ENCODE data around the gene CDK14.

The CDK14 gene

GRCh38 chr7:91007371-91007770 is 411.2 kb downstream of the CDK14 start:
- Histone ChIP-seq H3K36me3 (ENCODE audit: insufficient read depth, low read length) (peaks cover 3% of the 10 kb centered on the region; the same call in 1 of the 2 replicates), H3K4me3 (ENCODE audit: low read depth, low read length) (no peak overlapping the region), H2AFZ (ENCODE audit: low read length, unreplicated experiment) (no peak overlapping the region), H3K27ac (ENCODE audit: low read depth, low read length) (no peak overlapping the region), H3K4me1 (ENCODE audit: control insufficient read depth, insufficient read depth, low read length, unreplicated experiment) (peaks cover 2% of the 10 kb centered on the region), H3K79me2 (ENCODE audit: control insufficient read depth, insufficient read depth, low read length, unreplicated experiment) (no peaks in the 10 kb centered on the region), H3K27me3 (ENCODE audit: insufficient read depth, low read length) (no peaks in the 10 kb centered on the region)

DNA sequence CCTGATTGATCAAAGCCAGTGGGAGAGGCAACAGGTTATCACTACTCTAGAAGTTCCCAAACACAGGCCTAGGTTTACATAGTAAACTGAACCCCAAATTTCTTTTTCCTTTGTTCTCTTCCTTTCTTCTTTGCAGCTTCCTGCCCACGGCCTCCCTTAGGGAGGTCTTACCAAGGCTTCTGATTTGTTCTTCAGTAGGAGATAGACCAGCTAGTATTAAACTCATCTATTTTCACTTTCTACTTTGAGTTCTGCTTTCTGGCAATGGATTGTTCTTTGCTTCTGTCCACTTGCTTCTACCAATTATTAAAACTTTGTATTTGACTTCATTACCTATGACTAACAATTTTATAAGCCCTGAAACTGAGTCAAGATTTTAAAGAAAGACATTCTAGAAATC is 417.0 kb downstream of the CDK14 start:
- no peak overlapping the region for H3K27ac ChIP-seq (ENCODE audit: low read depth, low read length)

GRCh38 chr7:91019686-91020385 is 423.7 kb downstream of the CDK14 start:
- Histone ChIP-seq H3K4me3 (ENCODE audit: low read depth, low read length) (no peak overlapping the region), H3K4me1 (ENCODE audit: control insufficient read depth, insufficient read depth, low read length, unreplicated experiment) (no peaks in the 10 kb centered on the region)

More for the DNA sequence above, 417.0 kb downstream of the CDK14 start:
- Histone ChIP-seq H3K79me2 (ENCODE audit: control insufficient read depth, insufficient read depth, low read length, unreplicated experiment) (no peaks in the 10 kb centered on the region), H3K36me3 (ENCODE audit: insufficient read depth, low read length) (no peaks in the 10 kb centered on the region), H3K27me3 (ENCODE audit: insufficient read depth, low read length) (no peaks in the 10 kb centered on the region), H2AFZ (ENCODE audit: low read length, unreplicated experiment) (no peak overlapping the region), H3K4me3 (ENCODE audit: low read depth, low read length) (no peak overlapping the region), H3K4me1 (ENCODE audit: control insufficient read depth, insufficient read depth, low read length, unreplicated experiment) (peaks cover 2% of the 10 kb centered on the region)

DNA sequence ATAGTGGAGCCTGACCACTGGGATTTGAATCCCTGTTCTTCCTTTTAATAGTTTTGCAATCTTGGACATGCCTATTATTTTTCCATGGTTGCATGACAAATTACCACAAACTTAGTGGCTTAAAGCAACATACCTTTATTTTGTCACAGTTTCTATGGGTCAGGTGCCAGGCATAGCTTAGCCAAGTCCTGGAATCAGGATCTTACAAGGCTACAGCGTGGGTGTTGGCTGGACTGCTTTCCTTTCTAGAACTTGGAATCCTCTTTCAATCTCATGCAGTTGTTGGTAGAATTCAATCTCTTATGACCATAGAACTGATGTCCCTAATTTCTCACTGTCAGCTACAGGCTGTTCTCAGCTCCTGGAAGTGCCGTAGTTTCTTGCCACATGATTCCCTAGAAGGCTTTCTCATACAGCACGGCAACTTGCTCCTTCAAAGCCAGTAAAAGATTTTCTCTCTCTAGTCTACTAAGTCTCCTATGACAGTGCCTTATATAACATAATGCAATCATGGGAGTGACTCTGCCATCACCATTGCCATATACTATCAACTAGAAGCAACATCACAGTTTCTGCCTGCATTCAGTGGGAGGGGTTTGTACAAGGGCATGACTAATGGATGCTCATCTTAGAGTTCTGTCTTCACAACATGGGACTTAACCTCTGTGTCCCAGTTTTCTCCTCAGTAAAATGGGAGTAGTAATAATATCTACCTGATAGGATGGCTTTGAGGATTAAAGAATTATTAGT is 424.7 kb downstream of the CDK14 start:
- no peaks in the 10 kb centered on the region for H3K27me3 ChIP-seq (ENCODE audit: insufficient read depth, low read length)
- H3K4me1 ChIP-seq (ENCODE audit: control insufficient read depth, insufficient read depth, low read length, unreplicated experiment): no peaks in the 10 kb centered on the region
- no peak overlapping the region for H3K27ac ChIP-seq (ENCODE audit: low read depth, low read length)
- no peak overlapping the region for H3K4me3 ChIP-seq (ENCODE audit: low read depth, low read length)
- H2AFZ ChIP-seq (ENCODE audit: low read length, unreplicated experiment): no peak overlapping the region
- H3K79me2 ChIP-seq (ENCODE audit: control insufficient read depth, insufficient read depth, low read length, unreplicated experiment): no peaks in the 10 kb centered on the region
- no peaks in the 10 kb centered on the region for H3K36me3 ChIP-seq (ENCODE audit: insufficient read depth, low read length)

More at GRCh38 chr7:91019686-91020385, 423.7 kb downstream of the CDK14 start:
- Histone ChIP-seq H3K36me3 (ENCODE audit: insufficient read depth, low read length) (no peaks in the 10 kb centered on the region), H2AFZ (ENCODE audit: low read length, unreplicated experiment) (no peak overlapping the region), H3K79me2 (ENCODE audit: control insufficient read depth, insufficient read depth, low read length, unreplicated experiment) (no peaks in the 10 kb centered on the region), H3K27me3 (ENCODE audit: insufficient read depth, low read length) (no peaks in the 10 kb centered on the region), H3K27ac (ENCODE audit: low read depth, low read length) (no peak overlapping the region)

DNA sequence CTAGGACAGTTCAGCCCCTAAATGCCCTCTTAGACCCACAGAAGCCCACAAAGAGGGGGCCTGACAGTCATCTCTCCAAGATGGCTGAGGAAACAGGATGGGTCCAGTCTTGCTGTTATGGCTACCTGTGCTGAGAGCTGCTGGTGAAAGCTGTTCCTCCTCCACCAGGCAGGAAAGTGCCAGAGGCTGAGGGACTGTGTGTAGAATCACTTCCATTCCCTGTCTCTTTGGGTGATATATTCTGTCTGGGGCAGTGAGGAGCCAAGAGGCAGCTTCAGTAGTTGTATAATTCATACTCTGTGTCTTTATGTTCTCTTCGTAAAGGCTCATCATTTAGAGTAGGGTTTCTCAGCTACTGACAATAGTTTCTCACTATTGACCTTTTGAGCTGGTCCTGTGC is 425.8 kb downstream of the CDK14 start:
- Histone ChIP-seq H3K27ac (ENCODE audit: low read depth, low read length) (no peak overlapping the region), H3K4me1 (ENCODE audit: control insufficient read depth, insufficient read depth, low read length, unreplicated experiment) (no peaks in the 10 kb centered on the region)

DNA sequence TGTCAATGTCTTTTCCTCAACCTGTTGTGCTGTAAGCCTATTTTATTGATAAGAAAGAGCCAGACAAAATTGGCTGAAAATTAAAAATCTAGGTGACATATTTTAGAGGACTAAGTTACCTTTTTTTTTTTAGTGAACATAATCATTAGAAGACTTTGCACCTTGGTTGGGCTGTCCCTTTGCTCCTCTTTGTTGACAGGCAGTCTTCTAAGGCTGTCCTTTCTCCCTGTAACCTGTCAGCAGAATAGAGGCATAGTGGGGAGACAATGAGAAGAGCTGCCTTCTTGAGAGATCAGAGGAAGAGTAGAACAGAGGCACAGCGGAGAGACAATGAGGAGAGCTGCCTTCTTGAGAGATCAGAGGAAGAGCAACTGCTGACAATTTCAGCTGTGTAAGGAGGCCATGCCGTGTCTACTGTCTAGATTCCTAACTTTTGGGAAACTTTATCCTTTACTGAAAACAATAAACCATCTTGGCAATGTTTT is 429.8 kb downstream of the CDK14 start:
- Histone ChIP-seq H3K4me3 (ENCODE audit: low read depth, low read length) (no peak overlapping the region), H3K79me2 (ENCODE audit: control insufficient read depth, insufficient read depth, low read length, unreplicated experiment) (no peaks in the 10 kb centered on the region), H3K4me1 (ENCODE audit: control insufficient read depth, insufficient read depth, low read length, unreplicated experiment) (no peaks in the 10 kb centered on the region), H3K27me3 (ENCODE audit: insufficient read depth, low read length) (no peaks in the 10 kb centered on the region), H3K27ac (ENCODE audit: low read depth, low read length) (no peak overlapping the region), H3K36me3 (ENCODE audit: insufficient read depth, low read length) (no peaks in the 10 kb centered on the region), H2AFZ (ENCODE audit: low read length, unreplicated experiment) (no peak overlapping the region)

More for the DNA sequence above, 425.8 kb downstream of the CDK14 start:
- Histone ChIP-seq H3K36me3 (ENCODE audit: insufficient read depth, low read length) (no peaks in the 10 kb centered on the region), H3K27me3 (ENCODE audit: insufficient read depth, low read length) (no peaks in the 10 kb centered on the region), H3K79me2 (ENCODE audit: control insufficient read depth, insufficient read depth, low read length, unreplicated experiment) (no peaks in the 10 kb centered on the region), H3K4me3 (ENCODE audit: low read depth, low read length) (no peak overlapping the region), H2AFZ (ENCODE audit: low read length, unreplicated experiment) (no peak overlapping the region)

DNA sequence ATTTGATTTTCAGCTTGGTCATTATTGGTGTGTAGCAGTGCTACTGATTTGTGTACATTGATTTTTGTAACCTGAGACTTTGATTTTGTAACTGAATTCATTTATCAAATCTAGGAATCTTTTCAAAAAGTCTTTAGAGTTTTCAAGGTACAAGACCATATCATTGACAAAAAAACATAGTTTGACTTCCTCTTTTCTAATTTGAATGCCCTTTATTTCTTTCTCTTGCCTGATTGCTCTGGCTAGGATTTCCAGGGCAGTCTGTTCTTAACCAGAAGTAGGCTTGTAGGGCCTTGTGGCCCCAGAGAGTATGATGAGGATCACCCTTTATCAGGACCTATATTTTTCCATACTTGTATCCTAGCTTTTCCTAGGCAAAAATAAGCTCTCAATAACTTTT is 433.6 kb downstream of the CDK14 start:
- no peak overlapping the region for H3K27ac ChIP-seq (ENCODE audit: low read depth, low read length)
- H3K4me1 ChIP-seq (ENCODE audit: control insufficient read depth, insufficient read depth, low read length, unreplicated experiment): no peaks in the 10 kb centered on the region
- no peak overlapping the region for H3K4me3 ChIP-seq (ENCODE audit: low read depth, low read length)
- H3K79me2 ChIP-seq (ENCODE audit: control insufficient read depth, insufficient read depth, low read length, unreplicated experiment): no peaks in the 10 kb centered on the region
- no peaks in the 10 kb centered on the region for H3K27me3 ChIP-seq (ENCODE audit: insufficient read depth, low read length)
- H2AFZ ChIP-seq (ENCODE audit: low read length, unreplicated experiment): no peak overlapping the region
- no peaks in the 10 kb centered on the region for H3K36me3 ChIP-seq (ENCODE audit: insufficient read depth, low read length)

- Histone ChIP-seq H3K4me1 (ENCODE audit: control insufficient read depth, insufficient read depth, low read length, unreplicated experiment) (peaks cover 5% of the 10 kb centered on the region), H3K27ac (ENCODE audit: low read depth, low read length) (no peak overlapping the region), H2AFZ (ENCODE audit: low read length, unreplicated experiment) (no peak overlapping the region)
These were observed 434.7 kb downstream of the CDK14 start for GRCh38 chr7:91030680-91031380.

GRCh38 chr7:91031757-91032156 is 435.6 kb downstream of the CDK14 start:
- Histone ChIP-seq H3K36me3 (ENCODE audit: insufficient read depth, low read length) (no peaks in the 10 kb centered on the region), H3K79me2 (ENCODE audit: control insufficient read depth, insufficient read depth, low read length, unreplicated experiment) (no peaks in the 10 kb centered on the region), H3K27me3 (ENCODE audit: insufficient read depth, low read length) (no peaks in the 10 kb centered on the region), H3K4me3 (ENCODE audit: low read depth, low read length) (no peak overlapping the region), H2AFZ (ENCODE audit: low read length, unreplicated experiment) (no peak overlapping the region), H3K27ac (ENCODE audit: low read depth, low read length) (no peak overlapping the region), H3K4me1 (ENCODE audit: control insufficient read depth, insufficient read depth, low read length, unreplicated experiment) (peaks cover 5% of the 10 kb centered on the region)

More at GRCh38 chr7:91030680-91031380, 434.7 kb downstream of the CDK14 start:
- Histone ChIP-seq H3K79me2 (ENCODE audit: control insufficient read depth, insufficient read depth, low read length, unreplicated experiment) (no peaks in the 10 kb centered on the region), H3K4me3 (ENCODE audit: low read depth, low read length) (no peak overlapping the region), H3K27me3 (ENCODE audit: insufficient read depth, low read length) (no peaks in the 10 kb centered on the region), H3K36me3 (ENCODE audit: insufficient read depth, low read length) (no peaks in the 10 kb centered on the region)

DNA sequence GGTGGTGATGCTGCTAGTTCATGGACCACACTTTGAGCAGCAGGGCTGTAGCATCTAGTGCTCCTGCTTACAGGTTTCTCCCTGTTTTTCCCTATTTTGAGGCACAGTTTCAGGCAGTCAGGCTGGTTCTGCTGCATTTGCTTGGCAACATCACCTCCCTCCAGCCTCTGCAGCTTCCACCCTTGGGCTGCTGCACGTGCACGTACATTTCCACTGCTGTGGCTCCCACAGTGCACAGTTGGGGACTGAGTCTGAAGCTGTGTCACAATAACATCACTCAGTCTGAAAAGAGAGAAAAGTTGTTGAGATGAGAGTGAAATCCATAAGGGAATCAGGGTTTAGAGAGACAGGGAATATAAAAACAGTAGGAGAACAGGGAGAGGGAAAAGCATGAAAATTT is 437.5 kb downstream of the CDK14 start:
- Histone ChIP-seq H3K27me3 (ENCODE audit: insufficient read depth, low read length) (no peaks in the 10 kb centered on the region), H3K27ac (ENCODE audit: low read depth, low read length) (no peak overlapping the region), H3K36me3 (ENCODE audit: insufficient read depth, low read length) (no peaks in the 10 kb centered on the region), H2AFZ (ENCODE audit: low read length, unreplicated experiment) (no peak overlapping the region), H3K4me3 (ENCODE audit: low read depth, low read length) (no peak overlapping the region), H3K79me2 (ENCODE audit: control insufficient read depth, insufficient read depth, low read length, unreplicated experiment) (no peaks in the 10 kb centered on the region), H3K4me1 (ENCODE audit: control insufficient read depth, insufficient read depth, low read length, unreplicated experiment) (peaks cover 5% of the 10 kb centered on the region)

Measured in ACC112 (cell line).